Stimulated activated CD8-positive, alpha-beta memory T cell treated with anti-CD3 and anti-CD28 coated beads, Interleukin-15, amount 100 ng/mL, for 1 hour (primary cell): Measurements from ENCODE around the gene NME9.

Experiments used
- DNase-seq: peaks from one replicate; pipeline ENCODE4 v3.0.0-alpha.2; 2020; ENCODE audit warnings: low read depth

NME9 gene

GRCh38 chr3:138362538-138362937 lies 32.9 kb upstream of the NME9 start:
- no peak for DNase-seq

GRCh38 chr3:138361561-138361971 lies 31.9 kb upstream of the NME9 start:
- DNase-seq, result no peak

- DNase-seq, result no peak
Observed at GRCh38 chr3:138360869-138361525, 31.3 kb upstream of the NME9 start.

GRCh38 chr3:138359919-138360868 lies 30.5 kb upstream of the NME9 start:
- DNase-seq, result no peak

GRCh38 chr3:138359148-138359918 lies 29.7 kb upstream of the NME9 start:
- DNase-seq, result no peak

- DNase-seq, result no peak
Observed at GRCh38 chr3:138356730-138357405, 27.2 kb upstream of the NME9 start.

GRCh38 chr3:138355071-138355470 lies 25.4 kb upstream of the NME9 start:
- DNase-seq, result no peak

GRCh38 chr3:138354376-138354775 lies 24.7 kb upstream of the NME9 start:
- no peak for DNase-seq

- no peak for DNase-seq
Observed at GRCh38 chr3:138351916-138352550, 22.4 kb upstream of the NME9 start.

- no peak for DNase-seq
Observed at GRCh38 chr3:138351151-138351550, 21.5 kb upstream of the NME9 start.

- no peak for DNase-seq
Observed at GRCh38 chr3:138349926-138350665, 20.4 kb upstream of the NME9 start.

- no peak for DNase-seq
Observed at GRCh38 chr3:138348754-138349739, 19.4 kb upstream of the NME9 start.

GRCh38 chr3:138347960-138348753 lies 18.5 kb upstream of the NME9 start, which contains the start of gene MRAS:
Gene MRAS, plus strand, starts transcription at chr3:138348579. Its CDS starts 24,305 bp downstream, at chr3:138372884.
- no peak for DNase-seq

GRCh38 chr3:138344754-138345153 lies 15.1 kb upstream of the NME9 start:
- DNase-seq, result no peak

- no peak for DNase-seq
Observed at GRCh38 chr3:138340511-138340910, 10.9 kb upstream of the NME9 start.

GRCh38 chr3:138338811-138339210 lies 9.2 kb upstream of the NME9 start:
- DNase-seq, result no peak

- DNase-seq, result no peak
Observed at GRCh38 chr3:138338244-138338643, 8.6 kb upstream of the NME9 start.

GRCh38 chr3:138336454-138336999 lies 6.9 kb upstream of the NME9 start:
- DNase-seq, result no peak
